H9 (cell line): ENCODE results near the gene UBAC1. TPM values are rescaled to one million over a fixed set of nuclear protein-coding genes. Genes with fewer than 3 reads are reported as not detected.

Experiments
- DNase-seq: peaks from one replicate; pipeline ENCODE4 v3.0.0-alpha.2; 2017
- H2AFZ ChIP-seq: one replicate; pipeline ENCODE4 v1.6.1; 2013; ENCODE audit warnings: mild to moderate bottlenecking, low read length, control low read depth, moderate library complexity
- H2AK5ac ChIP-seq: 2 replicates; pipeline ENCODE4 v1.6.1; 2013; ENCODE audit warnings: low read length, control low read depth, mixed read lengths; ENCODE audit not compliant: insufficient read length
- H2BK120ac ChIP-seq: one replicate; pipeline ENCODE4 v1.6.1; 2013; ENCODE audit warnings: low read depth, mild to moderate bottlenecking, low read length, control low read depth, inconsistent platforms; ENCODE audit not compliant: poor library complexity, severe bottlenecking
- H2BK12ac ChIP-seq: 2 replicates; pipeline ENCODE4 v1.6.1; 2013; ENCODE audit warnings: low read length, control low read depth, mixed read lengths, low read depth; ENCODE audit not compliant: insufficient read length
- H2BK15ac ChIP-seq: 2 replicates; pipeline ENCODE4 v1.6.1; 2013; ENCODE audit warnings: low read depth, low read length, control low read depth
- H2BK20ac ChIP-seq: one replicate; pipeline ENCODE4 v1.6.1; 2013; ENCODE audit warnings: low read depth, mild to moderate bottlenecking, low read length, control low read depth, inconsistent platforms; ENCODE audit not compliant: poor library complexity, severe bottlenecking
- H2BK5ac ChIP-seq: 2 replicates; pipeline ENCODE4 v1.6.1; 2013; ENCODE audit warnings: low read length, control low read depth, mixed read lengths; ENCODE audit not compliant: insufficient read length
- H3K14ac ChIP-seq: 2 replicates; pipeline ENCODE4 v1.6.1; 2013; ENCODE audit warnings: low read length, control low read depth; ENCODE audit not compliant: insufficient read depth
- H3K18ac ChIP-seq: 2 replicates; pipeline ENCODE4 v1.6.1; 2013; ENCODE audit warnings: low read depth, mild to moderate bottlenecking, mixed read lengths, low read length, control low read depth; ENCODE audit not compliant: insufficient read length
- H3K23ac ChIP-seq: 2 replicates; pipeline ENCODE4 v1.6.1; 2013; ENCODE audit warnings: low read length, control low read depth, mixed read lengths, low read depth; ENCODE audit not compliant: insufficient read length
- H3K23me2 ChIP-seq: 2 replicates; pipeline ENCODE4 v1.6.1; 2013; ENCODE audit warnings: low read depth, mild to moderate bottlenecking, mixed read lengths, low read length, control low read depth; ENCODE audit not compliant: insufficient read length, poor library complexity, severe bottlenecking
- H3K27ac ChIP-seq: 2 replicates; pipeline ENCODE4 v1.5.1; 2013; ENCODE audit warnings: low read length, control low read depth, mixed read lengths, low read depth; ENCODE audit not compliant: insufficient read length
- H3K27me3 ChIP-seq: 2 replicates; pipeline ENCODE4 v1.6.1; 2013; ENCODE audit warnings: low read length, control low read depth, inconsistent platforms; ENCODE audit not compliant: insufficient read depth
- H3K4ac ChIP-seq: 2 replicates; pipeline ENCODE4 v1.6.1; 2013; ENCODE audit warnings: low read depth, mild to moderate bottlenecking, control low read depth, inconsistent platforms, low read length, moderate library complexity
- H3K4me1 ChIP-seq: 2 replicates; pipeline ENCODE4 v1.6.1; 2013; ENCODE audit warnings: low read length, control low read depth, inconsistent platforms; ENCODE audit not compliant: insufficient read depth
- H3K4me2 ChIP-seq: 2 replicates; pipeline ENCODE4 v1.6.1; 2013; ENCODE audit warnings: low read length, control low read depth, mixed read lengths; ENCODE audit not compliant: insufficient read length, insufficient read depth
- H3K56ac ChIP-seq: 2 replicates; pipeline ENCODE4 v1.6.1; 2013; ENCODE audit warnings: low read depth, mild to moderate bottlenecking, mixed read lengths, low read length, control low read depth; ENCODE audit not compliant: insufficient read length
- H3K79me1 ChIP-seq: 2 replicates; pipeline ENCODE4 v1.6.1; 2013; ENCODE audit warnings: low read depth, mild to moderate bottlenecking, moderate library complexity, low read length, control low read depth, inconsistent platforms; ENCODE audit not compliant: insufficient read depth, poor library complexity, severe bottlenecking
- H3K79me2 ChIP-seq: 2 replicates; pipeline ENCODE4 v1.6.1; 2013; ENCODE audit warnings: low read length, control low read depth, inconsistent platforms; ENCODE audit not compliant: insufficient read depth
- H3K9ac ChIP-seq: 2 replicates; pipeline ENCODE4 v1.6.1; 2013; ENCODE audit warnings: low read length, control low read depth, mixed read lengths; ENCODE audit not compliant: insufficient read length; ENCODE audit errors: extremely low read depth
- H3K9me3 ChIP-seq: one replicate; pipeline ENCODE4 v1.6.1; 2013; ENCODE audit warnings: low read depth, low read length, inconsistent platforms; ENCODE audit not compliant: control insufficient read depth
- H3T11ph ChIP-seq: one replicate; pipeline ENCODE4 v1.6.1; 2013; ENCODE audit warnings: mild to moderate bottlenecking, low read length, control low read depth, inconsistent platforms
- H4K20me1 ChIP-seq: one replicate; pipeline ENCODE4 v1.6.1; 2013; ENCODE audit not compliant: control insufficient read depth, insufficient read length, insufficient read depth
- H4K5ac ChIP-seq: 2 replicates; pipeline ENCODE4 v1.6.1; 2013; ENCODE audit warnings: low read depth, mild to moderate bottlenecking, mixed read lengths, low read length, control low read depth; ENCODE audit not compliant: insufficient read length
- H4K8ac ChIP-seq: replicated peaks from 2 replicates; pipeline ENCODE4 v1.6.1; 2013; ENCODE audit warnings: low read length, control low read depth, mixed read lengths, low read depth; ENCODE audit not compliant: insufficient read length
- H4K91ac ChIP-seq: 2 replicates; pipeline ENCODE4 v1.6.1; 2013; ENCODE audit warnings: low read depth, mild to moderate bottlenecking, moderate library complexity, mixed read lengths, low read length, control low read depth; ENCODE audit not compliant: insufficient read length
- H3K27ac Mint-ChIP-seq, 3 experiments: 2 replicates in 2 of 3; 3 replicates in 1 of 3; pipeline ENCODE4 v1.8.0; 2020 to 2021; ENCODE audit warnings: mixed read lengths in 3 of 3, mild to moderate bottlenecking in 1 of 3, moderate library complexity in 1 of 3
- H3K27me3 Mint-ChIP-seq: 2 replicates; pipeline ENCODE4 v1.8.0; 2021; ENCODE audit warnings: low read depth, mild to moderate bottlenecking, moderate library complexity, mixed read lengths
- H3K36me3 Mint-ChIP-seq, 3 experiments: 2 replicates in 2 of 3; 3 replicates in 1 of 3; pipeline ENCODE4 v1.8.0; 2020 to 2021; ENCODE audit warnings: low read depth in 3 of 3, mixed read lengths in 3 of 3; ENCODE audit not compliant: insufficient read depth in 1 of 3
- H3K4me1 Mint-ChIP-seq, 2 experiments: 2 replicates each; pipeline ENCODE4 v1.8.0; 2020; ENCODE audit warnings: mixed read lengths in 2 of 2
- H3K4me3 Mint-ChIP-seq, 2 experiments: 2 replicates in 1 of 2; 3 replicates in 1 of 2; pipeline ENCODE4 v1.8.0; 2020 to 2021; ENCODE audit warnings: mild to moderate bottlenecking in 2 of 2, mixed read lengths in 2 of 2, moderate library complexity in 1 of 2
- H3K9me3 Mint-ChIP-seq, 2 experiments: 2 replicates in 1 of 2; 3 replicates in 1 of 2; pipeline ENCODE4 v1.8.0; 2020; ENCODE audit warnings: mild to moderate bottlenecking in 2 of 2, mixed read lengths in 2 of 2, moderate library complexity in 1 of 2
- CTCF ChIP-seq: fragments of 200-600 bp; sonication (generic); conservative IDR thresholded peaks from 3 replicates; pipeline ENCODE4 v1.8.0; 2021; ENCODE audit warnings: antibody characterized with exemption, mild to moderate bottlenecking
- WGBS: extraction: QIAGEN DNeasy Blood & Tissue Kit; methylation state at CpG from one replicate; pipeline ENCODE4 v1.1.7; 2013; ENCODE audit warnings: missing lambda C conversion rate, low lambda C conversion rate, mixed read lengths; ENCODE audit not compliant: insufficient read length; ENCODE audit errors: extremely low coverage; 5-methylcytosine and 5-hydroxymethylcytosine counted together
- total RNA-seq: library from RNA; stranded (reverse); gene quantifications from 2 replicates; pipeline ENCODE4 v1.2.1, GENCODE V29; 2021

UBAC1 gene
- total RNA-seq, 1 experiment from 2014 or later: 47.5 TPM

- Histone ChIP-seq H2BK120ac (no peak overlapping the region), H4K8ac (no peak overlapping the region), H4K20me1 (no peaks in the 10 kb centered on the region), H3K4me2 (no peak overlapping the region), H4K91ac (no peak overlapping the region), H2BK15ac (no peak overlapping the region), H2BK12ac (no peak overlapping the region), H2AK5ac (no peak overlapping the region), H3K9ac (no peak overlapping the region), H3K56ac (no peak overlapping the region), H3K4ac (no peak overlapping the region), H3K14ac (no peak overlapping the region), H3T11ph (no peak overlapping the region), H3K27ac (no peak overlapping the region), H3K79me2 (0 out of 2 replicates have a peak, but pooled peaks cover 1% of the 10 kb centered on the region), H3K27me3 (no peaks in the 10 kb centered on the region), H3K4me1 (no peaks in the 10 kb centered on the region), H3K23ac (no peak overlapping the region), H2BK5ac (no peak overlapping the region), H3K23me2 (no peaks in the 10 kb centered on the region), H3K18ac (no peak overlapping the region), H2AFZ (no peak overlapping the region), H2BK20ac (no peak overlapping the region), H3K79me1 (no peaks in the 10 kb centered on the region), H4K5ac (no peak overlapping the region), H3K9me3 (no peaks in the 10 kb centered on the region)
- Mint-ChIP-seq H3K4me1 (no peaks in the 10 kb centered on the region), H3K9me3 (no peaks in the 10 kb centered on the region), H3K27ac (peak overlapping the region in 2 of 3 experiments; percentile 0 to 6; a peak in 2 of 7 replicates), H3K36me3 (peaks cover 31 to 77% (median 76%) of the 10 kb centered on the region in 3 experiments), H3K4me3 (no peak overlapping the region), H3K27me3 (no peaks in the 10 kb centered on the region)
- no CpG with 5 or more reads among the region's 4 CpGs for WGBS
- no peak for TF ChIP-seq CTCF
- no peak for DNase-seq
Observed at GRCh38 chr9:135948968-135949367, 12.2 kb downstream of the UBAC1 start.
